A549 (cell line): Measurements from ENCODE around the gene DMC1. TPM values are rescaled to one million over a fixed set of nuclear protein-coding genes. Genes with fewer than 3 reads are reported as not detected.
"Not testable (repeated sequence)": the region's sequence is repeated elsewhere in the genome, so short reads cannot be mapped to it uniquely, and the experiment has no call there.

Experiments
- ATAC-seq, 2 experiments: fragments of 200-7000 bp in 1 of 2; fragments of >200 bp in 1 of 2; cut with Nextera tagmentation in 1 of 2; cut with Tn5 transposase in 1 of 2; 3 replicates each; pipeline versions ENCODE4 v1.8.0 to v1.9.1; 2018 to 2020; ENCODE audit warnings: mild to moderate bottlenecking in 1 of 2, moderate library complexity in 1 of 2
- CTCF ChIA-PET: fragments of 300-600 bp; sonication (Branson Sonifier 250); formaldehyde crosslinking; extraction: SDS; loops from one replicate; lab custom pipeline; 2021; ENCODE audit warnings: antibody characterized with exemption, inconsistent platforms; lab: Yijun Ruan, JAX
- POLR2A ChIA-PET: fragments of 350-600 bp; formaldehyde crosslinking; extraction: SDS; loops from one replicate; lab custom pipeline; 2021; ENCODE audit warnings: antibody characterized with exemption, inconsistent platforms; lab: Yijun Ruan, JAX
- DNase-seq, 2 experiments: peaks; one replicate each; pipeline versions ENCODE4 v3.0.0 to v3.0.0-alpha.2; 2011 to 2016; ENCODE audit warnings: low read depth in 1 of 2, low spot score in 1 of 2
- FAIRE-seq: peaks from 2 replicates; lab custom pipeline; 2011; peaks lifted over from hg19 to GRCh38; lab: Jason Lieb, UNC
- H3K27ac ChIP-seq, 2 experiments: fragments of >200 bp; sonication (Bioruptor Twin); formaldehyde crosslinking; 3 replicates each; pipeline ENCODE4 v1.5.1; 2016 to 2017
- H3K4me1 ChIP-seq: fragments of >200 bp; sonication (Bioruptor Twin); formaldehyde crosslinking; 3 replicates; pipeline ENCODE4 v1.6.1; 2016
- H3K4me2 ChIP-seq: fragments of >200 bp; sonication (Bioruptor Twin); formaldehyde crosslinking; 3 replicates; pipeline ENCODE4 v1.6.1; 2016
- H3K4me3 ChIP-seq: fragments of >200 bp; sonication (Bioruptor Twin); formaldehyde crosslinking; 3 replicates; pipeline ENCODE4 v1.5.1; 2016
- H3K9me3 ChIP-seq: fragments of >200 bp; sonication (Bioruptor Twin); formaldehyde crosslinking; 3 replicates; pipeline ENCODE4 v1.6.1; 2016
- ATOH8 ChIP-seq: fragments of 250-450 bp; sonication (Bioruptor Pico); IDR thresholded peaks from 2 replicates; pipeline ENCODE4 v1.5.0; 2020; ENCODE audit warnings: low read depth, mild to moderate bottlenecking, moderate library complexity
- BCL3 ChIP-seq: fragments of >200 bp; sonication (Bioruptor Twin); formaldehyde crosslinking; IDR thresholded peaks from 3 replicates; pipeline ENCODE4 v1.6.1; 2016
- BHLHE40 ChIP-seq: IDR thresholded peaks from 2 replicates; pipeline ENCODE4 v1.6.1; 2012; ENCODE audit warnings: low read depth, low read length, inconsistent platforms
- CBX8 ChIP-seq: fragments of 200-600 bp; sonication (generic); IDR thresholded peaks from 2 replicates; pipeline ENCODE4 v1.6.1; 2016
- CHD4 ChIP-seq: fragments of 200-600 bp; sonication (generic); IDR thresholded peaks from 2 replicates; pipeline ENCODE4 v1.6.1; 2016; ENCODE audit warnings: antibody characterized with exemption, mild to moderate bottlenecking, borderline replicate concordance
- E2F6 ChIP-seq: IDR thresholded peaks from 2 replicates; pipeline ENCODE4 v1.6.1; 2012; ENCODE audit warnings: low read depth, borderline replicate concordance
- EP300 ChIP-seq, 2 experiments: fragments of >200 bp; sonication (Bioruptor Twin); formaldehyde crosslinking; IDR thresholded peaks; 2 replicates in 1 of 2; 3 replicates in 1 of 2; pipeline ENCODE4 v1.6.1; 2016 to 2017
- ESRRA ChIP-seq: fragments of 150-350 bp; IDR thresholded peaks from 2 replicates; pipeline ENCODE4 v1.6.1; 2014; ENCODE audit warnings: mild to moderate bottlenecking, low read length, borderline replicate concordance
- FOSL2 ChIP-seq, 2 experiments: fragments of 450-650 bp in 1 of 2; fragments of >200 bp in 1 of 2; sonication (Bioruptor Twin) in 1 of 2; formaldehyde crosslinking; IDR thresholded peaks; 2 replicates each; pipeline versions ENCODE4 v1.5.0 to v1.6.1; 2016 to 2020; ENCODE audit warnings: mild to moderate bottlenecking in 1 of 2, moderate library complexity in 1 of 2
- HDAC2 ChIP-seq: fragments of 200-600 bp; sonication (generic); IDR thresholded peaks from 2 replicates; pipeline ENCODE4 v1.6.1; 2016
- JUNB ChIP-seq: fragments of >200 bp; sonication (Bioruptor Twin); formaldehyde crosslinking; IDR thresholded peaks from 2 replicates; pipeline ENCODE4 v1.6.1; 2016
- MAFK ChIP-seq: fragments of 450-650 bp; IDR thresholded peaks from 2 replicates; pipeline ENCODE4 v1.6.1; 2014; ENCODE audit not compliant: partially characterized antibody
- MYC ChIP-seq: IDR thresholded peaks from 2 replicates; pipeline ENCODE4 v1.6.1; 2012; ENCODE audit warnings: mild to moderate bottlenecking, inconsistent platforms, low read length, improper control_type of control experiment, borderline replicate concordance
- NR3C1 ChIP-seq: fragments of >200 bp; sonication (Bioruptor Twin); formaldehyde crosslinking; IDR thresholded peaks from 3 replicates; pipeline ENCODE4 v1.6.1; 2017
- POLR2A ChIP-seq: IDR thresholded peaks from 2 replicates; pipeline ENCODE4 v1.6.1; 2012; ENCODE audit warnings: mild to moderate bottlenecking, low read length
- RARB ChIP-seq: fragments of 250-450 bp; sonication (Bioruptor Pico); IDR thresholded peaks from 2 replicates; pipeline ENCODE4 v1.8.0; 2021; ENCODE audit warnings: mild to moderate bottlenecking, moderate library complexity
- REST ChIP-seq: fragments of 200-600 bp; sonication (generic); IDR thresholded peaks from 2 replicates; pipeline ENCODE4 v1.6.1; 2016; ENCODE audit warnings: antibody characterized with exemption, mild to moderate bottlenecking, moderate library complexity
- SREBF2 ChIP-seq: fragments of 450-650 bp; IDR thresholded peaks from 2 replicates; pipeline ENCODE4 v1.6.1; 2014; ENCODE audit warnings: mild to moderate bottlenecking, moderate library complexity
- TP53 ChIP-seq: fragments of 250-450 bp; sonication (Bioruptor Pico); IDR thresholded peaks from 2 replicates; pipeline ENCODE4 v1.5.0; 2021; ENCODE audit warnings: mild to moderate bottlenecking, moderate library complexity
- USF2 ChIP-seq: fragments of 450-650 bp; IDR thresholded peaks from 2 replicates; pipeline ENCODE4 v1.6.1; 2014; ENCODE audit warnings: antibody characterized with exemption
- ZFP36 ChIP-seq: fragments of 450-650 bp; IDR thresholded peaks from 2 replicates; pipeline ENCODE4 v1.6.1; 2014; ENCODE audit warnings: borderline replicate concordance; ENCODE audit not compliant: partially characterized antibody
- ZNF302 ChIP-seq: fragments of 250-450 bp; sonication (Bioruptor Pico); IDR thresholded peaks from 2 replicates; pipeline ENCODE4 v1.9.0; 2021; ENCODE audit warnings: inconsistent platforms, mild to moderate bottlenecking, moderate library complexity
- ZSCAN20 ChIP-seq: fragments of 250-450 bp; sonication (Bioruptor Pico); IDR thresholded peaks from 2 replicates; pipeline ENCODE4 v1.8.0; 2022; ENCODE audit warnings: mild to moderate bottlenecking, moderate library complexity
- WGBS: methylation state at CpG from one replicate; pipeline ENCODE4 v1.1.6; 2017; ENCODE audit errors: missing lambda C conversion rate; 5-methylcytosine and 5-hydroxymethylcytosine counted together
- polyA plus RNA-seq, 4 experiments: library from polyadenylated mRNA; depleted of rRNA in 3 of 4; stranded (reverse); fragments of >200 nt; fragmentation: RNase III in 1 of 4; extraction: RNeasy Plus Mini Kit Qiagen cat#74134 plus additional on column Dnase treatment in 1 of 4; gene quantifications; 2 replicates in 3 of 4; 3 replicates in 1 of 4; pipeline ENCODE4 v1.2.3, GENCODE V29; 2011 to 2017

The DMC1 gene
- polyA plus RNA-seq, 2 of the 4 experiments (the other 2 are of a cell fraction): 5.7 to 6.4 TPM

- ATAC-seq (0 out of 6 replicates have a peak, but pooled peaks of 1 of the 2 experiments have one; percentile 6), FAIRE-seq (no peak)
- no peak overlapping the region for H3K4me2 ChIP-seq
- no peaks in the 10 kb centered on the region for H3K9me3 ChIP-seq
- H3K4me3 ChIP-seq: no peak overlapping the region
- WGBS: 79% methylated on average over 10 of the region's 10 CpGs
- TF ChIP-seq FOSL2 (IDR thresholded peaks at IDR 0.05) (no peak), FOSL2 (CRISPR knock-in tag; IDR thresholded peaks at IDR 0.05) (no peak), ZNF302 (CRISPR knock-in tag) (no peak), EP300 (IDR thresholded peaks at IDR 0.05) (no peak), BHLHE40 (no peak), E2F6 (no peak), JUNB (no peak), CHD4 (no peak), ATOH8 (CRISPR knock-in tag) (no peak), RARB (CRISPR knock-in tag) (no peak), TP53 (CRISPR knock-in tag) (no peak), REST (no peak), MAFK (no peak), POLR2A (no peak), CBX8 (no peak), USF2 (no peak), ZSCAN20 (CRISPR knock-in tag) (no peak), HDAC2 (no peak), BCL3 (no peak)
- TF ChIP-seq, all 56 proteins: peak for 0
- peaks cover 5% of the 10 kb centered on the region; the same call in 1 of the 3 replicates for H3K4me1 ChIP-seq
- CTCF ChIA-PET: no interaction called here
- no peak for DNase-seq
- no peak overlapping the region for H3K27ac ChIP-seq
- POLR2A ChIA-PET: no interaction called here
Measured at GRCh38 chr22:38474003-38474607, 95.9 kb downstream of the DMC1 start.

GRCh38 chr22:38471237-38471636 lies 98.7 kb downstream of the DMC1 start:
- H3K9me3 ChIP-seq: no peaks in the 10 kb centered on the region
- POLR2A ChIA-PET: no interaction called here
- no peak for FAIRE-seq
- no peak overlapping the region for H3K4me2 ChIP-seq
- no peak overlapping the region for H3K27ac ChIP-seq
- H3K4me1 ChIP-seq: peaks cover 9% of the 10 kb centered on the region; the same call in 2 of the 3 replicates
- no peak overlapping the region for H3K4me3 ChIP-seq
- TF ChIP-seq TP53 (CRISPR knock-in tag) (no peak), ZNF302 (CRISPR knock-in tag) (no peak), REST (no peak), NR3C1 (no peak), SREBF2 (no peak), ZFP36 (no peak), MYC (no peak), JUNB (no peak), ESRRA (no peak)
- no peak for ATAC-seq
- 83% methylated on average over 11 of the region's 11 CpGs for WGBS
- no peak for DNase-seq
- CTCF ChIA-PET: no interaction called here

GRCh38 chr22:38470179-38470578 lies 99.8 kb downstream of the DMC1 start:
- POLR2A ChIA-PET, H3K27ac ChIP-seq, DNase-seq, H3K9me3 ChIP-seq, ATAC-seq, CTCF ChIA-PET, H3K4me2 ChIP-seq, H3K4me3 ChIP-seq, FAIRE-seq, H3K4me1 ChIP-seq: not testable (repeated sequence)
- WGBS: 91% methylated on average over 10 of the region's 10 CpGs
